ENCODE measurements around the gene ERN2.

ERN2 gene

GRCh38 chr16:23682181-23682580, 30.8 kb downstream of the ERN2 start:
- DNase-seq, result no peak

GRCh38 chr16:23679986-23680336, 33.1 kb downstream of the ERN2 start:
- DNase-seq, result no peak

DNA sequence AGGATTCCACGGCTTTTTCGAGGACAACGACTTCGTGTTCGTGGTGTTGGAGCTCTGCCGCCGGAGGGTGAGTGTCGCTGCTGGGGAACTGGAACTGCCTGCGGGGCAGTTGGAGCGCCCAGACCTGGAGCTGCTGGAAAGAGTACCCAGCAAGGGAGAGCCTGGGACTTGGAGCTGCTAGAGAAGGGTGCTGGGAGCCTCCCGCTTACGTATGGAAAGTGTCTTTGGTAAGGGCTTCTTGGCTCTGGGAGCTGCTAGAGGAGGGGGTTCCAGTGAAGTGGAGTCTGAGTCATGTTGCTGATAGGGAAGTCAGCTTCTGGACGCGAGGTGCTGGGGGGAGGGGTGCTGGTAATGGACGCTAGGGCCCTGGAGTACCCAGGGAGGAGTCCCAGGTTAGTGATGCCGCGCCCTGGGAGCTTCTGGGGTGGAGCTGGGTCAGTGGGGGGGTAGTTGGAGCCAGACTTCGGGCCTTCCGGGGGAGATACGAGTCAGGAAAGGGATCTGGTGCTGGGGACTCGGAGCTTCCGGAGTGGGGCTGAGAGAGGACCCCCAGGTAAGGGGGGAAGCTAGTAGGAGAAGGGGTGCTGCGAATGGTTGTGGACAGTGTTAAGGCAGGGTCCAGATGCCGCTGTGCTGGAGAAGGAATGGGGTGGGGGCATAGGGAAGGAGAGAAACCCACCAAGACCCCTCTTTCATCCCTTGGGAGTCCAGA, 33.6 kb downstream of the ERN2 start:
- peak; percentile 48 for DNase-seq

- peak; percentile 93 for DNase-seq
Measured at GRCh38 chr16:23678430-23679273, 34.4 kb downstream of the ERN2 start, which contains the start of gene PLK1. Gene PLK1 (plus strand): TSS chr16:23678889. CDS start chr16:23678933, 44 bp downstream.

GRCh38 chr16:23676924-23677480, 36.0 kb downstream of the ERN2 start:
- DNase-seq, result no peak

- DNase-seq, result no peak
Measured at GRCh38 chr16:23673971-23674614, 38.9 kb downstream of the ERN2 start.

DNA sequence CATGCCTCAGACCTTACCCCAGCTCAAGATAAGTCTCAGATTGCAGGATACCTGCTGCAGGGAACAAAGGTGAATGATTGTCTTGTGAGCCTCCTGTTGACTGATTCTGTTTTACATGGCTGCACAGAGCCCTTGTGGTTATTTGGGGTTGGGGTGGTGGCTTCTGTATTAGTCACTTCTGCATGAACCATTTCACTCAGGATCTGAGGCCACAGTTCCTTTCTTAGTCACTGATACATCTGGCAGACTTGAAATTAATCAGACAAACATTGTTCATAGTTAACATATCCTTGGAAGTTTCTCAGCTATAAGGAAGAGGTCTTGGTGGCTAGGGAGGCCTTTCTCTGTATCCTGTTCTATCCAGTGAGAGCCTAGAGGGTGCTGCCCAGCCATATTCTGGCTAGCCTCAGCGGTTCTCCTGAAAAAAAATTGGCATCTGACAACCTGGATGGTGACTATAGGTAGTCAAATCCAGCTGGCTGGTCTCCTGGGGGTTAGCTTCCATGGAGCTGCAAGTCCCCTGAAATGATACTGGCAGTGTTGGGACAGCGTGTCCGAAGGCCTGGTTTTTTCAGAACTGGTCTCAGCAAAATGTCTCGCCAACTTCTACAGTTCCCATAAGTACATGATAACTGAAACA, 42.8 kb downstream of the ERN2 start:
- peak; percentile 91 for DNase-seq

- no peak for DNase-seq
Measured at GRCh38 chr16:23668873-23669272, 44.1 kb downstream of the ERN2 start.

GRCh38 chr16:23668225-23668624, 44.8 kb downstream of the ERN2 start:
- no peak for DNase-seq

GRCh38 chr16:23667355-23667659, 45.7 kb downstream of the ERN2 start:
- no peak for DNase-seq

GRCh38 chr16:23666571-23667354, 46.3 kb downstream of the ERN2 start:
- no peak for DNase-seq

DNA sequence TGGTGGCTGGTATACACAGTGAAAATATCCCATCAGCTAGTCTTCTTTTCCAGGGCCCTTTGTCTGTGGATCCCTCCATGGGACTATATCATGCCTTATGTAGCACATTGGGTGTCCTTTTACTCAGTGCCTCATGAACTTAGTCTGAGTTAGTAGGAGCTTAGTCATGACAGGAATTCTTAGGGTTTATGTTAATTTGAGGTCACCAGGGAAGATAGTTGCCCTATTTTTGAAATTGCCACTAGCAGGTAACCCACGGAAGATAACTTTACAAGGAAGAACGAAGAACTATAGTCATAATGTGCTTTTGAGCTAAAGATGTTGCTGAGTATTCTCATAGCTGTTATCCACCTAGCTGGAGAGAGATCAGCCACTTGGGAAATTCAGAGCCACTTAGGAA, 49.1 kb downstream of the ERN2 start:
- peak; percentile 42 for DNase-seq

DNA sequence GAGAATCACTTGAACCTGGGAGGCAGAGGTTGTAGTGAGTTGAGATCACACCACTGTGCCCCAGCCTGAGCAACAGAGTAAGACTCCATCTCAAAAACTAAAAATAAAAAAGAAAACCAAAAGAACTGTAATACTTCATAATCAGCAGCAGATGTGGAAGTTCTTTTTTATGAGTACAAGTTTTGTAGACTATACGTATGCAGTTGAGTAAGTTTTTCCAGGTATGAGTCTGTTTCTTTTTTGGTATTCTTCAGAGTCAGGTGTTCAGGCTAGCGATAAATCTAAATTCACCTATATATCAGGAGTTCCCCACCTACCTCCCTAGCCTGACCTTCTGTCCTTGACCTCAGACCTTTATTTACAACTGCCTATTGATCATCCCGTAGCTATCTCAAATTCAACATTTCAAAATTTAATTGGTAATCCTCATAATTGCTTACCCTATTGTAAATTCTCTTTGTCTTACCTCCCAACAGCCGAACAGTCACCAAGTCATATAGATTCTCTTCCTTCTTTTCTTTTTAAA, 61.0 kb downstream of the ERN2 start:
- DNase-seq, result no peak

DNA sequence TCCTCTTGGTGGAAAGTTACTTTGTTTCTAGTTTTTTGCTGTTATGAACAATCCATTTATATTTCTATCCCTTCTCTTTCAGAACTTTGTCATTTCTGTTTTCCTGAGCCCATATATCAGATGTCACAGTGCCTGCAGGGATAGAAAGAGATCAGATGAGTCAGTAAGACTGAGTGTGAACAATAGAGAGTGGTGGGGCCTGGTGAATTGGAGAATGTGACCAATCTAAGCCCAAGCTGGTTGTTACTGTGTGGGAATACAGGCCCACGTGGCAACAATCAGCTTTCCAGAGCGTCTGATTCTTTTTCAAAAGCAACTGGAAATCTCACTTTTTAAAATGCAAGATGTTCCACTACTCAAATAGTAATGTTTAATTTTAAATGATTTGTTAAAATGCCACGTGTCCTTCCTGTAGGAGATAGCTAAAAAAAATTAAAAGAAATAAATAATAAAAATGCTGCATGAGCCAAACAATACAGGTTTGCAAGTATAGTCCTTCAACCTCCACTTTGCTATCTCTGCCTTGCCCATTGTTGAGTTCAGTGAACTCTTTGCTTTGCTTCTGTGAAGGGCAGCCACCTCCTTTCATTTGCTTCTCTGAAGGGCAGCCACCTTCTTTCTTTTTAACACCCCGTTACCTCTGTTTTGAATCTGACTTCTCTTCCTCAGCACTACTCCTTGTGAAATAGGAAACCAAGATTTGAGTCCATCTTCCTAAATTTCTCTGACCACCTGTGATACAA, 62.2 kb downstream of the ERN2 start:
- DNase-seq, result peak; percentile 38

- no peak for DNase-seq
Measured at GRCh38 chr16:23642246-23642774, 70.7 kb downstream of the ERN2 start.

DNA sequence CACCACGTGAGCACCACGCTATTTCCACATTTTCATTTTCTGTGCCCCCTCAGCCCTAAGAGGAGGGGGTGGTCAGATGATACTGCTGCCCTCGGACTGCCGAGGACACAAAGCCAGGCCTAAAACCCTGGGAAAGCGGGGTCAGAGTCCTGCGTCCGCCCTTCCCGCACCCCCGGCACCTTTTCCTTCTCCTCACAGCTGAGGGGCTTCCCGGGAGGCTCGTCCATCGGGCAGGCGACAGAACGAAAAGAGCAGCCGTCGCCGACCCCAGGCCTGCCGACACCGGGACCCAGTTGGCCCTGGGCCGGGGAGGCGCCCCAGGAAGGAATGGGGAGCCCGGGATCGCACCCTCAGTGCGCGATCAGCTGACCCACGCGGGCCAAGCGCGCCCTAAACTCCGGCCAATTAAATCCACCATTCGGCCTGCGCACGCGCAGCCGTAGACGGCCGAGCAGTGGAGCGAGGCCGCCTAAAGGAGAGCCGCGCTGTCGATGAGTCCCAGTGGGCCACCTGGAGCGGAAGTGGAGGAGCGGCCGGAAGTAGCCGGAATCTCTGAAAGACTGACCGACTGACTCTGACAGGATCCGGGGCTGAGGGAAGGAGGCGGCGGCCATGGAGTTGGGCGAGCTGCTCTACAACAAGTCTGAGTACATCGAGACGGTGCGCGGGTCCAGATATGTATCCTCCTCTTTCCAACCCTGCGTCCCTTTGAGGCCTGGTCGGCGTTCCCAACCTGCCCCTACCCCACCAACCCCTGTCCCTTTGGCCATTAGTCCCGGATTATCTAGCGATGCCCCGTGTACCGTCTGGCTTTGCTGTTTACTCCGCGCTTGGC, 71.9 kb downstream of the ERN2 start, which contains the start of the genes DCTN5 and PALB2:
Gene DCTN5, plus strand, starts transcription at position 536 of the 835 bp plus-strand sequence. Its CDS starts 77 bp downstream, at position 613.
Gene PALB2, minus strand, starts transcription at position 380 of the 835 bp plus-strand sequence. Its CDS starts 153 bp downstream, at position 227.
- DNase-seq, result peak; percentile 95

- peak; percentile 16 for DNase-seq
Measured at GRCh38 chr16:23640615-23640930, 72.4 kb downstream of the ERN2 start.
